ENCODE data around the gene RNU4-1.

- TF ChIP-seq POLR2AphosphoS5 (IDR thresholded peaks at IDR 0.05; ENCODE audit: insufficient read depth, low read depth, low read length) (no peak), POLR2A (IDR thresholded peaks at IDR 0.05; ENCODE audit: low read depth, low read length) (no peak)
These were observed 701 bp downstream of the RNU4-1 start for GRCh38 chr12:120292411-120292660.
